Stimulated activated CD8-positive, alpha-beta memory T cell treated with anti-CD3 and anti-CD28 coated beads, Interleukin-2, amount 100 ng/mL, for 1 hour (primary cell): ENCODE measurements around the gene COPZ2.
"Not testable (repeated sequence)": the region's sequence is repeated elsewhere in the genome, so short reads cannot be mapped to it uniquely, and the experiment has no call there.

Experiments used
- DNase-seq, 2 donors: peaks; one replicate each; pipeline ENCODE4 v3.0.0-alpha.2; 2020; ENCODE audit warnings: low read depth in 2 of 2

The COPZ2 gene

GRCh38 chr17:48030531-48030930 lies 7.1 kb downstream of the COPZ2 start:
- DNase-seq: no peak

GRCh38 chr17:48028736-48029135 lies 8.9 kb downstream of the COPZ2 start:
- no peak for DNase-seq

GRCh38 chr17:48027322-48027981 lies 10.1 kb downstream of the COPZ2 start:
- no peak for DNase-seq

GRCh38 chr17:48026502-48027321 lies 10.9 kb downstream of the COPZ2 start:
- peak; percentile 46 to 63 for DNase-seq

- no peak for DNase-seq
Measured at GRCh38 chr17:48025904-48026501, 11.6 kb downstream of the COPZ2 start.

GRCh38 chr17:48025040-48025903 lies 12.3 kb downstream of the COPZ2 start:
- DNase-seq: peak; percentile 96 to 97

GRCh38 chr17:48024149-48025039 lies 13.2 kb downstream of the COPZ2 start:
- DNase-seq: no peak

GRCh38 chr17:48023400-48024148 lies 14.0 kb downstream of the COPZ2 start:
- DNase-seq: no peak

- no peak for DNase-seq
Measured at GRCh38 chr17:48022901-48023300, 14.7 kb downstream of the COPZ2 start.

- no peak for DNase-seq
Measured at GRCh38 chr17:48021934-48022333, 15.7 kb downstream of the COPZ2 start.

GRCh38 chr17:48017817-48018158 lies 19.8 kb downstream of the COPZ2 start:
- not testable (repeated sequence) for DNase-seq

- no peak for DNase-seq
Measured at GRCh38 chr17:48016112-48016511, 21.5 kb downstream of the COPZ2 start.

- DNase-seq: no peak
Measured at GRCh38 chr17:48014595-48015111, 22.9 kb downstream of the COPZ2 start.

- no peak for DNase-seq
Measured at GRCh38 chr17:48013876-48014594, 23.6 kb downstream of the COPZ2 start.

GRCh38 chr17:48012654-48013053 lies 24.9 kb downstream of the COPZ2 start:
- DNase-seq: no peak

- peak in 1 of 2 donors; percentile 42 for DNase-seq
Measured at GRCh38 chr17:48012151-48012520, 25.5 kb downstream of the COPZ2 start.

- no peak for DNase-seq
Measured at GRCh38 chr17:48011405-48012150, 26.0 kb downstream of the COPZ2 start.

GRCh38 chr17:48010193-48010592 lies 27.4 kb downstream of the COPZ2 start:
- DNase-seq: no peak
